Thoracic aorta (tissue), 2 donors: ENCODE measurements around the gene PIWIL4. TPM values are rescaled to one million over a fixed set of nuclear protein-coding genes. Genes with fewer than 3 reads are reported as not detected.

Experiments
- ATAC-seq: fragments of 150-250 bp; one replicate; pipeline ENCODE4 v1.8.0; 2017; ENCODE audit warnings: low read depth; ENCODE audit not compliant: insufficient number of reproducible peaks, low FRiP score
- DNase-seq: peaks from one replicate; pipeline ENCODE4 v3.0.0-alpha.2; 2020; ENCODE audit warnings: low spot score
- H3K27ac ChIP-seq, 2 donors: fragments of 200-600 bp; sonication (generic); 1 replicate in 1 of 2; 2 replicates in 1 of 2; pipeline ENCODE4 v1.5.1; 2016; ENCODE audit warnings: mild to moderate bottlenecking in 2 of 2, moderate library complexity in 2 of 2
- H3K27me3 ChIP-seq: fragments of 200-600 bp; sonication (generic); replicated peaks from 2 replicates; pipeline ENCODE4 v1.6.0; 2016; ENCODE audit warnings: mild to moderate bottlenecking; ENCODE audit not compliant: insufficient read depth
- H3K36me3 ChIP-seq: fragments of 200-600 bp; sonication (generic); one replicate; pipeline ENCODE4 v1.5.1; 2016
- H3K4me1 ChIP-seq, 2 donors: fragments of 200-600 bp; sonication (generic); 1 replicate in 1 of 2; 2 replicates in 1 of 2; pipeline versions ENCODE4 v1.5.1 to v1.6.0; 2016; ENCODE audit warnings: low read depth in 2 of 2, mild to moderate bottlenecking in 1 of 2; ENCODE audit not compliant: control insufficient read depth in 1 of 2
- H3K4me3 ChIP-seq: fragments of 200-600 bp; sonication (generic); 2 replicates; pipeline ENCODE4 v1.5.1; 2016; ENCODE audit warnings: mild to moderate bottlenecking
- H3K9me3 ChIP-seq: fragments of 200-600 bp; sonication (generic); 2 replicates; pipeline ENCODE4 v1.5.1; 2016
- total RNA-seq, 2 donors: library from RNA; depleted of rRNA; stranded (reverse); fragments of >200 nt; gene quantifications; one replicate each; pipeline versions ENCODE4 v1.1.0 to v1.2.3, GENCODE V29; 2016
- TF ChIP-seq, protein P1 (sequence below): fragments of 200-600 bp; sonication (generic); IDR thresholded peaks from one replicate; pipeline ENCODE4 v1.5.1; 2019; ENCODE audit warnings: antibody characterized with exemption

The PIWIL4 gene
- total RNA-seq, 2 donors from 2014 or later: 11.5 to 13.5 TPM

DNA sequence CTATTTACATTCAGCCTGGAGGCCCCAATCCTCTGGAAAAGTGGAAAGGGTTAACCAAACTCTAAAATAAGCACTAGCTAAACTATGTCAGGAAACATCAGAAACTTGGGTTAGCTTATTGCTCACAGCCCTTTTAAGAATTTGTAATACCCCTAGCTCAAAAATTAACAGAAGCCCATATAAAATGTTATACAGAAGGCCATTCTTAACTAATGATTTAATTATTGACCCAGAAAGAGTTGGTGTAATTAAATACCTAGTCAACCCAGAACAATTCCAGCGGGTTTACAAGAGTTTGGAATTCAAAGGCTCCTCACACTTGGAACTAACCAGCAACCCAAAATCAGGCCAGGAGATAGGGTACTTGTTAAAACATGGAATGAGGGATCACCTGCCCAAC, 88.8 kb downstream of the PIWIL4 start:
- H3K4me3 ChIP-seq: no peak overlapping the region
- H3K4me1 ChIP-seq: no peaks in the 10 kb centered on the region
- no peaks in the 10 kb centered on the region for H3K27me3 ChIP-seq
- ATAC-seq (no peak), DNase-seq (no peak)
- no peaks in the 10 kb centered on the region for H3K36me3 ChIP-seq
- no peaks in the 10 kb centered on the region for H3K9me3 ChIP-seq
- H3K27ac ChIP-seq: no peak overlapping the region
- TF ChIP-seq, protein P1, sequence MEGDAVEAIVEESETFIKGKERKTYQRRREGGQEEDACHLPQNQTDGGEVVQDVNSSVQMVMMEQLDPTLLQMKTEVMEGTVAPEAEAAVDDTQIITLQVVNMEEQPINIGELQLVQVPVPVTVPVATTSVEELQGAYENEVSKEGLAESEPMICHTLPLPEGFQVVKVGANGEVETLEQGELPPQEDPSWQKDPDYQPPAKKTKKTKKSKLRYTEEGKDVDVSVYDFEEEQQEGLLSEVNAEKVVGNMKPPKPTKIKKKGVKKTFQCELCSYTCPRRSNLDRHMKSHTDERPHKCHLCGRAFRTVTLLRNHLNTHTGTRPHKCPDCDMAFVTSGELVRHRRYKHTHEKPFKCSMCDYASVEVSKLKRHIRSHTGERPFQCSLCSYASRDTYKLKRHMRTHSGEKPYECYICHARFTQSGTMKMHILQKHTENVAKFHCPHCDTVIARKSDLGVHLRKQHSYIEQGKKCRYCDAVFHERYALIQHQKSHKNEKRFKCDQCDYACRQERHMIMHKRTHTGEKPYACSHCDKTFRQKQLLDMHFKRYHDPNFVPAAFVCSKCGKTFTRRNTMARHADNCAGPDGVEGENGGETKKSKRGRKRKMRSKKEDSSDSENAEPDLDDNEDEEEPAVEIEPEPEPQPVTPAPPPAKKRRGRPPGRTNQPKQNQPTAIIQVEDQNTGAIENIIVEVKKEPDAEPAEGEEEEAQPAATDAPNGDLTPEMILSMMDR: no peak

DNA sequence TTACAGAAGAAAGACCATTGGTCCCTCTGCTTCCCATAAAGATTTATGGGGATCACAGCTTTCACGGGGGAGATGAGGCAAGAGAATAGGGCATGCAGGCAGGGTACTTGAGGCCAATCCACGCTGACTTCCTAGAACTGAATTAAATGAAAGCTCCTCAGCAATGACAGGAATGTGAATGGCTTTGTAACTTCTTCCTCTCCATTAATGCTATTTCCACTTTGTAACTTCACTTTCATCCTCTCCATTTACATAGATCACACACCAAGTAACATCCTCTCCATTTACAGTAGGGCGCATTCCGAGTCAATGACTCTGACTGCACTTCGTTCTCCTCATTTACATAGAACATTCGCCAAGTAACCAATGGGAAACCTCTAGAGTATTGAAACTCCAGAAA, 89.8 kb downstream of the PIWIL4 start:
- Histone ChIP-seq H3K27ac (no peak overlapping the region), H3K9me3 (no peaks in the 10 kb centered on the region), H3K27me3 (no peaks in the 10 kb centered on the region), H3K4me1 (no peaks in the 10 kb centered on the region), H3K36me3 (no peaks in the 10 kb centered on the region), H3K4me3 (no peak overlapping the region)
- TF ChIP-seq, protein P1: no peak
- DNase-seq (no peak), ATAC-seq (no peak)

DNA sequence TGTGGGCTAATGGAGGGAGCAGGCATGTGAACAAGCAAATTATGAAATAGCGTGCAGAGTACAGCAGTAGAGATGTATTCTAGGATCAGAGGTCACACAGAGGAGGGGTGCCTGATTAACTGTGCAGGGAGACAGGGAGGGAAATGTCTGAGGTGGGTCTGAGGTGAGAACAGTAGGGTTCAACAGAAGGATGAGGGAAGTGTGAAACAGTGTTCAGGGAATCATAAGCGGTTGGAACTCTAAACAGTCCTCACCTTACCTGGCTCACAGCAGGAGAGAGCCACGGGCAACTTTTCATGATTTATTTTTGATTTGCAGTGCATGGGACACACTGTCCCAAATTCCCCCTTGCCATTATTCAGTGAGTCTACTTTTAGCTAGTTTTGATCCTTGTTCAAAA, 90.5 kb downstream of the PIWIL4 start:
- H3K9me3 ChIP-seq: no peaks in the 10 kb centered on the region
- ATAC-seq (no peak), DNase-seq (no peak)
- no peak overlapping the region for H3K27ac ChIP-seq
- TF ChIP-seq, protein P1: no peak
- no peaks in the 10 kb centered on the region for H3K36me3 ChIP-seq
- H3K4me3 ChIP-seq: no peak overlapping the region
- H3K27me3 ChIP-seq: no peaks in the 10 kb centered on the region
- H3K4me1 ChIP-seq: no peaks in the 10 kb centered on the region

DNA sequence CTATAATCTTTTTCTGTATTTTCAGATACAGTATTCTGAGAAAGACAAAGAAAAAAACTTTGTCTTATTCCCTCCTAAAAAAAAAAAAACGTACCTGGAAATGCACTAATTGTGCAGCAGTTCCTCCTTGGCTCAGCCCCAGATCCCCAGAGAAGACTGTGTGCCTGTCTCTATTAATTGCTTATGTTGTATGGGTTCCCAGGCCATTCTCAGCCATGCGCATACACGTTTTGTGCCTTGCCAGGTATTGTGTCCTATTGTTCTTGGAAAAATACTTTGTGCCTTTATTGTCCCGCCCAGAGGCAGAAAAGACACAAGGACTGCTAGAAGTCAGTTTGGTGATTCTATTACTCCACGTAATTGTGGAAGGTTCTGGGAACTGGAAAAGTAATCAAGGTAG, 91.2 kb downstream of the PIWIL4 start:
- TF ChIP-seq, protein P1: no peak
- Histone ChIP-seq H3K9me3 (no peaks in the 10 kb centered on the region), H3K4me3 (no peak overlapping the region), H3K36me3 (no peaks in the 10 kb centered on the region), H3K27ac (no peak overlapping the region), H3K4me1 (no peaks in the 10 kb centered on the region), H3K27me3 (no peaks in the 10 kb centered on the region)
- ATAC-seq (no peak), DNase-seq (no peak)

DNA sequence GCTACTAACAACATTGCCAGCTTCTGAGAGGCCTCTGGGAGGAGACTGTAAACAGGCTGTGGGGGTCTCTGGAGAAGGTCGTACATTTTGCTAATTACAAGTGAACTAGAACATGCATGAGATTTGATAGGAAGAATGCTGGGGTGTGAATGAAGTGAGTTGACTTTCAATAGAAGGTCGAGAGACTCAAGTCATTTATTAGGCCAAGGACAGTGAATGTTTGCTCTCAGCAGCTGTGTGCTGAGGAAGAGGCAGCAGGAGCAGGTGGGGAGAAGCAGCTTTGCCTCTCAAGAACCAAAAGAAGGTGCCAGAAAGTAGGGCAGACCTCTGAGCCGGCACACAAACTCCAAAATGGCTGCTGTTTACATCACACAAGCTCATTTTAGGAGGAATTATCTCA, 91.7 kb downstream of the PIWIL4 start:
- no peak for ATAC-seq

More for the DNA sequence above, 91.7 kb downstream of the PIWIL4 start:
- Histone ChIP-seq H3K36me3 (no peaks in the 10 kb centered on the region), H3K4me3 (no peak overlapping the region), H3K9me3 (no peaks in the 10 kb centered on the region), H3K4me1 (no peaks in the 10 kb centered on the region), H3K27me3 (no peaks in the 10 kb centered on the region), H3K27ac (no peak overlapping the region)
- TF ChIP-seq, protein P1: no peak
- DNase-seq: no peak
